A172 (cell line): ENCODE measurements around the gene PARPBP. TPM values are rescaled to one million over a fixed set of nuclear protein-coding genes. Genes with fewer than 3 reads are reported as not detected.
"Not testable (repeated sequence)": the region's sequence is repeated elsewhere in the genome, so short reads cannot be mapped to it uniquely, and the experiment has no call there.

Experiments
- DNase-seq: peaks from one replicate; pipeline ENCODE4 v3.0.0-alpha.2; 2015; ENCODE audit warnings: low spot score
- total RNA-seq: library from RNA; depleted of rRNA; stranded (reverse); fragments of >200 nt; shearing (Covaris generic); gene quantifications from 2 replicates; pipeline ENCODE4 v1.2.3, GENCODE V29; 2014

PARPBP gene
- total RNA-seq, 1 experiment from 2014 or later: 43.2 TPM

- DNase-seq: not testable (repeated sequence)
Observed at GRCh38 chr12:102155206-102155605, 35.2 kb downstream of the PARPBP start.

- DNase-seq: no peak
Observed at GRCh38 chr12:102163383-102163782, 43.4 kb downstream of the PARPBP start.

- no peak for DNase-seq
Observed at GRCh38 chr12:102167821-102168604, 48.0 kb downstream of the PARPBP start.

GRCh38 chr12:102169922-102170621, 50.1 kb downstream of the PARPBP start:
- peak; percentile 33 for DNase-seq

GRCh38 chr12:102171951-102172350, 52.0 kb downstream of the PARPBP start:
- DNase-seq: no peak

- no peak for DNase-seq
Observed at GRCh38 chr12:102172436-102172835, 52.5 kb downstream of the PARPBP start.

GRCh38 chr12:102174117-102174516, 54.1 kb downstream of the PARPBP start:
- no peak for DNase-seq

GRCh38 chr12:102174761-102175160, 54.8 kb downstream of the PARPBP start:
- no peak for DNase-seq

- no peak for DNase-seq
Observed at GRCh38 chr12:102182635-102183034, 62.7 kb downstream of the PARPBP start.

- DNase-seq: no peak
Observed at GRCh38 chr12:102195826-102196225, 75.8 kb downstream of the PARPBP start.

GRCh38 chr12:102197789-102198188, 77.8 kb downstream of the PARPBP start, which contains the start of gene PMCH:
PMCH (minus strand) TSS chr12:102197833; CDS start chr12:102197770, 63 bp downstream.
- DNase-seq: peak; percentile 46

- DNase-seq: no peak
Observed at GRCh38 chr12:102201436-102202061, 81.6 kb downstream of the PARPBP start.

GRCh38 chr12:102202556-102202955, 82.6 kb downstream of the PARPBP start:
- DNase-seq: no peak

GRCh38 chr12:102204025-102204424, 84.0 kb downstream of the PARPBP start:
- no peak for DNase-seq

GRCh38 chr12:102215992-102216691, 96.2 kb downstream of the PARPBP start:
- peak; percentile 38 for DNase-seq

GRCh38 chr12:102220736-102221135, 100.8 kb downstream of the PARPBP start:
- no peak for DNase-seq

- DNase-seq: no peak
Observed at GRCh38 chr12:102227954-102228353, 108.0 kb downstream of the PARPBP start.

- DNase-seq: no peak
Observed at GRCh38 chr12:102232036-102232435, 112.1 kb downstream of the PARPBP start.

- DNase-seq: no peak
Observed at GRCh38 chr12:102232446-102232845, 112.5 kb downstream of the PARPBP start.

GRCh38 chr12:102234599-102234998, 114.6 kb downstream of the PARPBP start:
- no peak for DNase-seq

GRCh38 chr12:102240859-102241258, 120.9 kb downstream of the PARPBP start:
- not testable (repeated sequence) for DNase-seq
